Small intestine (tissue), 7 donors: ENCODE results near the gene SOX6. TPM values are rescaled to one million over a fixed set of nuclear protein-coding genes. Genes with fewer than 3 reads are reported as not detected.

ENCODE experiments used
- DNase-seq, 2 donors: peaks; one replicate each; pipeline versions ENCODE4 v3.0.0 to v3.0.0-alpha.2; 2013
- FAIRE-seq: peaks from 2 replicates; lab custom pipeline; 2012; peaks lifted over from hg19 to GRCh38; lab: Jason Lieb, UNC
- H3K27ac ChIP-seq, 3 donors: one replicate each; pipeline ENCODE4 v1.5.1; 2013; ENCODE audit warnings: low read length in 2 of 3, mild to moderate bottlenecking in 2 of 3, control low read depth in 1 of 3, inconsistent platforms in 1 of 3, low read depth in 1 of 3, moderate library complexity in 1 of 3
- H3K27me3 ChIP-seq, 3 donors: one replicate each; pipeline ENCODE4 v1.6.1; 2013; ENCODE audit warnings: low read length in 3 of 3, inconsistent platforms in 1 of 3; ENCODE audit not compliant: control insufficient read depth in 3 of 3, insufficient read depth in 3 of 3
- H3K36me3 ChIP-seq, 3 donors: one replicate each; pipeline ENCODE4 v1.6.1; 2013; ENCODE audit warnings: low read length in 3 of 3, inconsistent platforms in 1 of 3, low read depth in 1 of 3, mild to moderate bottlenecking in 1 of 3, moderate library complexity in 1 of 3; ENCODE audit not compliant: control insufficient read depth in 3 of 3, insufficient read depth in 2 of 3
- H3K4me1 ChIP-seq, 3 donors: one replicate each; pipeline ENCODE4 v1.6.1; 2013; ENCODE audit warnings: low read length in 2 of 3, inconsistent platforms in 1 of 3, low read depth in 1 of 3, mild to moderate bottlenecking in 1 of 3, moderate library complexity in 1 of 3; ENCODE audit not compliant: control insufficient read depth in 3 of 3, insufficient read depth in 2 of 3
- H3K4me3 ChIP-seq, 3 donors: one replicate each; pipeline ENCODE4 v1.5.1; 2013; ENCODE audit warnings: low read length in 3 of 3, control low read depth in 1 of 3, inconsistent platforms in 1 of 3, low read depth in 1 of 3, mild to moderate bottlenecking in 1 of 3, moderate library complexity in 1 of 3
- H3K9me3 ChIP-seq, 2 donors: one replicate each; pipeline ENCODE4 v1.6.1; 2013; ENCODE audit warnings: low read depth in 1 of 2, low read length in 1 of 2; ENCODE audit not compliant: control insufficient read depth in 2 of 2, insufficient read depth in 1 of 2
- WGBS, 3 donors: extraction: QIAGEN DNeasy Blood & Tissue Kit; methylation state at CpG; one replicate each; pipeline ENCODE4 v1.1.7; 2013; 5-methylcytosine and 5-hydroxymethylcytosine counted together
- polyA plus RNA-seq, 4 donors: library from polyadenylated mRNA; stranded (reverse) in 3 of 4; unstranded in 1 of 4; fragments of 200-250 nt in 3 of 4; fragments of 120-200 nt in 1 of 4; gene quantifications; one replicate each; pipeline versions ENCODE4 v1.2.1 to v1.2.3, GENCODE V29; 2013
- donor health status: healthy with polysubstance abuse.
- donor health status: control.
- donor health status: control.
- donor health status: Bipolar disorder and iron deficiency.
- donor health status: healthy.

The SOX6 gene
- polyA plus RNA-seq, 4 donors, result 4.6 to 52.4 (median 7.7) TPM

DNA sequence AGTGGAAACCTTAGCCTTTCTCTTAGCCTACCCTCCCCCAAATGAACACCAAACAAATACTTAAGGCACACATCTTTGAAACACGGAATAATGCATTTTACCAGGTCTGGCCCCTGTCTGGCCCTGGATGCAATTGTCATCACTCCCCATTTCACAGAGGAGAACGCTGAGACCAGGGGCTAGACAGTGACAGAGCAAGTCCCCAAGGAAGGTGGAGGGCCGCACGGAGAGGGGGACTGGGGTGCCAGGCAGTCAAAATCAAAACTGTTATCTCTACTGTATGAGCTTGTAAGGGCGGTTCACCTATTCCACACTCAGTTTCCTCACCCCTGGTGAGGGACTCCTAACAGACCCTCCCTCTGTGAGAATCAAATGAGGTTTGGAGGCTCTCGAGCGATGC, 414.2 kb downstream of the SOX6 start:
- no peak overlapping the region for H3K27ac ChIP-seq
- no peaks in the 10 kb centered on the region for H3K36me3 ChIP-seq
- 95 to 97% (median 96%) methylated on average over 7 of the region's 7 CpGs for WGBS, 3 donors
- H3K27me3 ChIP-seq, result peaks cover 0 to 6% (median 0%) of the 10 kb centered on the region in 3 donors
- no peak for DNase-seq
- H3K4me3 ChIP-seq, result no peak overlapping the region
- H3K4me1 ChIP-seq, result peaks cover 0 to 3% (median 0%) of the 10 kb centered on the region in 3 donors
- peaks cover 0 to 9% of the 10 kb centered on the region in 2 donors for H3K9me3 ChIP-seq
- FAIRE-seq, result no peak

GRCh38 chr11:15941206-15941770, 415.1 kb downstream of the SOX6 start:
- FAIRE-seq, result no peak
- Histone ChIP-seq H3K27ac (no peak overlapping the region), H3K36me3 (no peaks in the 10 kb centered on the region), H3K9me3 (peaks cover 0 to 6% of the 10 kb centered on the region in 2 donors), H3K4me3 (no peak overlapping the region), H3K27me3 (peaks cover 0 to 6% (median 0%) of the 10 kb centered on the region in 3 donors), H3K4me1 (peaks cover 0 to 3% (median 0%) of the 10 kb centered on the region in 3 donors)
- peak in 1 of 2 donors; percentile 50 for DNase-seq
- 51 to 67% (median 65%) methylated on average over 36 of the region's 36 CpGs for WGBS, 3 donors

DNA sequence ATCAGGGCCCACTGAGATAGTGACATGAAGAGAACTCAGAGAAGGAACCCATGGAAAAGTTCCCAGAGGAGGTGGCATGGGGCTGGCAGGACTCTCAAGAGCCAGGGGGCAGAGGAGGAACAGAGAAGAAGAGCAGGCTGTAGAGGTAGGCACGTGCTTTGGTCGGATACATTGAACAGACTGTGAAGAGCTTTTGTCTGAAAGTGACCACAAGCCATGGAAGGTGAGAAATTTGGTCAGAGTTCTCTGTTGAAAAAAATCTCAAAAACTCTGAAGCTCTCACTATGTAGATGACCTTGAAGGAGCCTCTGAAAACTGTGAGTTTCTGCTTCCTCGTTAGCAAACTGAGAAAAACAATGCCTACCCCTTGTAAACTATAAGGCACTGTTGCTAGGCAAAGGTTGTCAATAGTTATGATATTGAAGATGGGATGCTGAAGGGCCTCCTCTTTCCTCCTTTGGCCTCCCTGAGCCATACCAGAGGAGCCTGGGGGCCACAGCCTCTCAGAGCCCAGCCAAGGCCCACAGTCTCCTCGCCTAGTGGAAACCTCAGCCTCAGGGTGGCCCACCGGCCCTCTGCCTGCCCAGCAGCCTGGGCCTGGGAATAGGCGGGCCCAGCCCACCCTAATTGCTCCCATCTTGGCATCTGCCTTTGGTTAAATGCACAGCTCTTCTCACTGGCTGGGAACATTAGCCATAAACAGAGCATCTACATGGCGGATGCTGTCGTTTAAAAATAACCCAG, 415.7 kb downstream of the SOX6 start:
- 80 to 89% (median 85%) methylated on average over 8 of the region's 8 CpGs for WGBS, 3 donors
- no peak for FAIRE-seq
- H3K4me1 ChIP-seq, result peaks cover 0 to 3% (median 0%) of the 10 kb centered on the region in 3 donors

GRCh38 chr11:15938983-15939382, 417.4 kb downstream of the SOX6 start:
- Histone ChIP-seq H3K36me3 (no peaks in the 10 kb centered on the region), H3K4me3 (no peak overlapping the region), H3K27ac (no peak overlapping the region), H3K4me1 (peaks cover 0 to 3% (median 0%) of the 10 kb centered on the region in 3 donors), H3K9me3 (peaks cover 0 to 2% of the 10 kb centered on the region in 2 donors), H3K27me3 (peaks cover 0 to 6% (median 0%) of the 10 kb centered on the region in 3 donors)
- DNase-seq (no peak), FAIRE-seq (no peak)
- 85 to 100% (median 96%) methylated on average over 1 of the region's 1 CpG for WGBS, 3 donors

More for the DNA sequence above, 415.7 kb downstream of the SOX6 start:
- H3K9me3 ChIP-seq, result peaks cover 0 to 3% of the 10 kb centered on the region in 2 donors
- H3K36me3 ChIP-seq, result no peaks in the 10 kb centered on the region
- H3K27me3 ChIP-seq, result peaks cover 0 to 6% (median 0%) of the 10 kb centered on the region in 3 donors
- H3K27ac ChIP-seq, result no peak overlapping the region
- H3K4me3 ChIP-seq, result no peak overlapping the region
- DNase-seq, result no peak

DNA sequence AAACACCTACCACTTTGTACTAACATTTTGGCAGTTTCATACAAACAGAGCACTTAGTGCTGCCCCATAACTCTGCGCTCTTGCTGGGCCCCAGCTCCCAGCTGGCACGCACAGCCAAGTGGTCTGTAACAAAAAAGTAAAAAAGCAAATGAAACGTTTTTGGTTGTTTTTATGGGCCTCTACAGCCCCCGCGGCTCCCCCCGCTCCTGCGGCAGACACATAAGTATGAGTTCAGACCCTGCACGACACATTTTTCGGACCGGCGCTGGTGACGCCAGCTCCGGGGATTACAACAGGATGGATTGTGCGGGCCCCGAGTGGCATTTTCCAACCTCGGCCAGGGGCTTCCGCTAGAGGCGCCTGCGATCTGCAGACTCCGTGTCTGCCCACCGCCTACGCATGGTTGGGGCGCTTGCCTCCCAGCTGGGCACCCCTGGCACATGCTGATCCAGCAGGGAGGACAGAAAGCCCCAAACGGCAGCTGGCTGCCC, 418.2 kb downstream of the SOX6 start:
- Histone ChIP-seq H3K4me1 (peaks cover 0 to 5% (median 2%) of the 10 kb centered on the region in 3 donors), H3K4me3 (no peak overlapping the region), H3K9me3 (peaks cover 0 to 2% of the 10 kb centered on the region in 2 donors), H3K36me3 (no peaks in the 10 kb centered on the region), H3K27ac (peak overlapping the region in 1 of 3 donors; percentile 40), H3K27me3 (peaks cover 0 to 6% (median 0%) of the 10 kb centered on the region in 3 donors)
- WGBS, 3 donors, result 76 to 91% (median 90%) methylated on average over 24 of the region's 24 CpGs
- DNase-seq (peak in 1 of 2 donors; percentile 16), FAIRE-seq (no peak)

- Histone ChIP-seq H3K9me3 (peaks cover 0 to 2% of the 10 kb centered on the region in 2 donors), H3K27me3 (peaks cover 0 to 6% (median 0%) of the 10 kb centered on the region in 3 donors), H3K4me1 (peaks cover 0 to 5% (median 2%) of the 10 kb centered on the region in 3 donors), H3K27ac (no peak overlapping the region), H3K36me3 (no peaks in the 10 kb centered on the region), H3K4me3 (no peak overlapping the region)
- FAIRE-seq, result no peak
- 68 to 85% (median 82%) methylated on average over 12 of the region's 12 CpGs for WGBS, 3 donors
- peak in 1 of 2 donors; percentile 19 for DNase-seq
Observed at GRCh38 chr11:15937601-15938120, 418.7 kb downstream of the SOX6 start.

- no peaks in the 10 kb centered on the region for H3K36me3 ChIP-seq
- no peak overlapping the region for H3K4me3 ChIP-seq
- DNase-seq (no peak), FAIRE-seq (no peak)
- H3K27me3 ChIP-seq, result peaks cover 0 to 2% (median 0%) of the 10 kb centered on the region in 3 donors
- peaks cover 0 to 5% (median 2%) of the 10 kb centered on the region in 3 donors for H3K4me1 ChIP-seq
- 75 to 89% (median 82%) methylated on average over 2 of the region's 2 CpGs for WGBS, 3 donors
- H3K27ac ChIP-seq, result no peak overlapping the region
- H3K9me3 ChIP-seq, result no peaks in the 10 kb centered on the region
Observed at GRCh38 chr11:15936011-15936410, 420.3 kb downstream of the SOX6 start.

DNA sequence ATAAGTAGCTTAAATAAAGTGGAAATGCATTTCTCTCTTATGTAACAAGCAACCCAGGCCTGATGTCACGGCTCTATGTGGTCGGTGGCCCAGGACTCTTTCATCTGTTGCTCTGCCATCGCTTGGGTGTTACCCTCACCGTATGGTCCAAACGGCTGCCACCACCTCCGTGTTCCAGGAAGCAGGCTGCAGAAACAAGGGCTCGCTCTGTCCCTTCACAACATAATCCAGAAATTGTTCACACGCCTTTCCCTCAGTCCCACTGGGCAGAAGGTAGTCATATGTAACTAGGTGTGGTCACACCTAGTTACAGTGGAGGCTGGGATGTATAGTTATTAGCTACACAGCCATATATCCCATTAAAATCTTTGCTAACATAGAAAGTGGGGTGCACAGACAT, 421.0 kb downstream of the SOX6 start:
- Histone ChIP-seq H3K4me3 (no peak overlapping the region), H3K36me3 (no peaks in the 10 kb centered on the region), H3K27me3 (no peaks in the 10 kb centered on the region), H3K27ac (no peak overlapping the region), H3K4me1 (peaks cover 0 to 5% (median 2%) of the 10 kb centered on the region in 3 donors), H3K9me3 (no peaks in the 10 kb centered on the region)
- FAIRE-seq, result no peak
- 84 to 92% (median 89%) methylated on average over 8 of the region's 8 CpGs for WGBS, 3 donors
- no peak for DNase-seq
